ENCODE data around the gene LRP5.

LRP5 gene

DNA sequence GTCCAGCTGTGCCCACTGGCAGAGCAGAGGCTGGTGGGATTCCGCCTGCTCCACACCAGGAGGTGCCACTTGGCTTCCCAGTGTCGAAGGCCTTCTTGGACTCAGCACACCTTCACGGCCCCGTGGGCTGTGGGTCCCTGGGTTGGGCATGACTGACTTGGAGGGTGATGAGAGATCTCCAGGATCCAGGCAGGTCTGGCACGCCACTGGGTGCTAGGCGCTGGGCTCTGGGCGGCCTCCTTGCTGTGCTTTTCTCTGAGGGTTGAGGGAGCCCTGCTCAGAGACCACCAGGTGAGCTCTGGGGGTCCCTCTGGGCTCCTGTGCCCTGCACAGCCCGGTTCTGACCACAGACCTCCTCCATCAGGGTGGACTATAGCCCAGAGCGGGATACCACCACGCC is 12.3 kb downstream of the LRP5 start:
- no peak for DNase-seq (ENCODE audit: low read depth)
- TF ChIP-seq, protein P1, sequence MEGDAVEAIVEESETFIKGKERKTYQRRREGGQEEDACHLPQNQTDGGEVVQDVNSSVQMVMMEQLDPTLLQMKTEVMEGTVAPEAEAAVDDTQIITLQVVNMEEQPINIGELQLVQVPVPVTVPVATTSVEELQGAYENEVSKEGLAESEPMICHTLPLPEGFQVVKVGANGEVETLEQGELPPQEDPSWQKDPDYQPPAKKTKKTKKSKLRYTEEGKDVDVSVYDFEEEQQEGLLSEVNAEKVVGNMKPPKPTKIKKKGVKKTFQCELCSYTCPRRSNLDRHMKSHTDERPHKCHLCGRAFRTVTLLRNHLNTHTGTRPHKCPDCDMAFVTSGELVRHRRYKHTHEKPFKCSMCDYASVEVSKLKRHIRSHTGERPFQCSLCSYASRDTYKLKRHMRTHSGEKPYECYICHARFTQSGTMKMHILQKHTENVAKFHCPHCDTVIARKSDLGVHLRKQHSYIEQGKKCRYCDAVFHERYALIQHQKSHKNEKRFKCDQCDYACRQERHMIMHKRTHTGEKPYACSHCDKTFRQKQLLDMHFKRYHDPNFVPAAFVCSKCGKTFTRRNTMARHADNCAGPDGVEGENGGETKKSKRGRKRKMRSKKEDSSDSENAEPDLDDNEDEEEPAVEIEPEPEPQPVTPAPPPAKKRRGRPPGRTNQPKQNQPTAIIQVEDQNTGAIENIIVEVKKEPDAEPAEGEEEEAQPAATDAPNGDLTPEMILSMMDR (IDR thresholded peaks at IDR 0.05; ENCODE audit: insufficient read depth, low read depth, low read length, missing control alignments) = no peak
- H3K4me3 ChIP-seq (ENCODE audit: low read length) = no peak overlapping the region

DNA sequence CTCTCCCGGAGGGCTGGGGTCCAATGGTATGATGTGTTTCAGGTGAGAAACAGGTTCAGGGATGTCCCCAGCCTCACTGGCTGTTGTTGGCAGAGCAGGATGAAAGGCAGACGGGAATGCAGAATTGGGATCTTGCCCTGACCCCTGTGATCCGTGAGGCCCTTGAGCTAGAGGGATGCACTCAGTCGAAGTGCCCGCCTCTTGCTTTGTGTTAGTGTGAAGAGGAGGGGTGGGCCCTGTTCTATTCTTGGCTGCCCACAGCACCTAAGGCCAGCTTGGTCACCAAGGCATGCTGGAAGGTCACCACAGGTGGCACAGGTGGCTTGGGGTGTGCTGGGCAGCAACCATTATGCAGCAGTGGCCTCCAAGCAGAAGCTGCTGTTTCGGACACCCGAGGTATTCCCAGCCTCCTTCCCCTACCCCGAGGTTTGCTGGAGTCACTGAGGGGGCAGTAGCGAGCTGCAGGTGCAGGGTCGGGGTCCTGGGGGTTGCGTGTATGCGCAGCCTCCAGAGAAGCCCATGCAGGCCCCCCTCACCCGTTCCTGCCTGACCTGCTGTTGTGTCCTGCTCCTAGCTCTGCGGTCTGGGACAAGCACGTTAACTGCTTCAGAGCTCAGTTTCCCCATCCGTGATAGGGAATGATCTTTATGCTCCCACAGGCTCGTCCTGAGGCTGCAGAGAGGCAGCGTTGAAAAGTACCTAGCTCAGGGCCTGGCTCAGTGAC is 13.0 kb downstream of the LRP5 start:
- TF ChIP-seq, protein P1 (IDR thresholded peaks at IDR 0.05; ENCODE audit: insufficient read depth, low read depth, low read length, missing control alignments) = no peak
- no peak overlapping the region for H3K4me3 ChIP-seq (ENCODE audit: low read length)
- no peak for DNase-seq (ENCODE audit: low read depth)

DNA sequence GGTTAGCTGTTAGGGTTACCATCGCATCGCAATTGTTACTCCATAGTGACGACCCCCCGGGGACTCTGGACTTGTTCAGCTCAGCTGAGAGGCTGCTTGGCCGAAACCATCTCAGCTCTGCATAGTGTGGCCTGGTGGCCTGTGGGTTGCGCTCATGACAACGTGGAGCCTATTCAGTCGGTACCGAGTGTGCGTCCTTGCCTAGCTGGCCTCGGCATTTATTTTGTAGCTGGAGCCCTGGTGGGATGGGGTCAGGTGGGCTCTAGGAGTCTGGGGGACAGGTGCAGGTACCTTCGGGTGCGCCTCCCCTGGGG is 13.5 kb downstream of the LRP5 start:
- TF ChIP-seq, protein P1 (IDR thresholded peaks at IDR 0.05; ENCODE audit: insufficient read depth, low read depth, low read length, missing control alignments) = no peak
- no peak for DNase-seq (ENCODE audit: low read depth)
- no peak overlapping the region for H3K4me3 ChIP-seq (ENCODE audit: low read length)

DNA sequence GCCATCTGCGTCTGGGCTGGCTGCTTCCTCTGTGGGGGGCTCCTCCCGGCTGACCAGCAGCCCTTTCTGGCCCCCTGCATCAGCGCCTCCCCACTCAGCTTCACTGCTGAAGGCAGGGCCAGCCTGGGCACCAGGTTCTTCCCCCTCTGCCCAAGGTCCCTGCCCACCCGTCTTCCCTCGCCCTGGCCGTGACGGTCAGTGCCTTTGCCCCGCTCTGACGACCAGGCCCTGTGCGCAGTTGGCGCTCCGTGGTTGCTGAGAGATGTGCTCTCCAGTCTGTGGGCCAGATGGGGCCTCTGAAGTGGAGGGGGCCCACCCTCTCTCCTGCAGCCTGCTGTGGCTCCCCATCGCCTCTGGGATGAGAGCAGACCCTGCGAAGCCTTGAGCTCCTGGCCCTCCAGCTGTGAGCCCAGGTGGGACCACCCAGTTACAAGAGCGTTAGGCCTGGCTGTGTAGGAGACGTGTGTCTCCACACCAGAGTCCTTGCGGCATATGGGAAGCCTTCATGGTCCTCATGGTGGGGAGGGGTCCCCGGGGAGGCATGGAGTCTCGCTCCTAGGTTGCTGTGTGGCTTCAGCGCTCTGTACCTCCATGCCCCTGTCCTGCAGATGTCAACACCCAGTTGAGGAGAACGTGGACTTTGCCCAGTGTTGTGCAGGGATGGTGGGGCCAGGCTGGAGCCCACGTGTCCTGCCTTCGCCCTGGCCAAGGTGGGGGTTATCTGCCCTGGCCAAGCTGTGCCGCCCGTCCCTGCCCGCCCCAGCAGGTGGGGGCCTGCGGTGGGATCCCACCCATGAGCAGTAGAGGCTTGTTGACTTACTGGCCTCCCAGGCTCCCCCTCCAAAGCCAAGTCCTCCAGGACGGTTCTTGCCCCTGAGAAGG is 14.2 kb downstream of the LRP5 start:
- no peak overlapping the region for H3K4me3 ChIP-seq (ENCODE audit: low read length)
- no peak for DNase-seq (ENCODE audit: low read depth)
- TF ChIP-seq, protein P1 (IDR thresholded peaks at IDR 0.05; ENCODE audit: insufficient read depth, low read depth, low read length, missing control alignments) = no peak

DNA sequence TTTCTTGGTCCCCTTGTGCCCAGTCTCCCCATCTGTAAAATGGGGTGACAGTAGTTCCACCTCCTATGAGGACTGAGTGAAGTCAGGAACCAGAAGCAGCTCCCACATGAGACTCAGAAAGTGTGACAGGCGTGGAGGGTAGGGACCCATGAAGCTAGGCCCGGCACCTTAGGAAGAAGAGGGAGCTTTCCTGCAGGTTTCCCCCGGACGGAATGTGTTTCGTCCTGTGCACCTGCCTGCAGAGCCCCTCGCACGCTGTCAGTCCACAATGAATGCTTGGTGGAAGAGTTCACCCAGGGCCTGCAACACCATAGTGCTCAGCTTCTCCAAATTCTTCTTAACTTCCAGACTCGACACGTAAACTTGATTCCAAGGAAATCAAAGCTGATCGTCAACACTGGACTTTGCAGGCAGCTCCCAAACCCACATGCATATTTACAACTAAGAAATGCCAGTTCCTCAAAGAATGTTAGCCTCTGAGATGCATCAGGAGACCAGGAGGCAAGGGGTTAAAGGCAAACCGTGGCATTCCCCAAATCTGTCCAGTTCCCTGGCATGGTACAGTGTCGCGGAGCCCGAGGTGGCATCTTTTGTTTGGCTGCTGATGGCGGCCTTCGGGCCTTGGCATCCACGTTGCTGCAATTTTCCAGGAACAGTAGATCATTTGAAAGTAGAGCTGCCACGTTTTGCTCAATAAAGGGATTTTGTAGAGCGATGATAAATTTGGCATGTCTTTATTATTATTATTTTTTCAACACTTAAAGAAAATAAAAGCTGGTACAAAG is 15.4 kb downstream of the LRP5 start:
- H3K4me3 ChIP-seq (ENCODE audit: low read length) = no peak overlapping the region
- no peak for DNase-seq (ENCODE audit: low read depth)
- TF ChIP-seq, protein P1 (IDR thresholded peaks at IDR 0.05; ENCODE audit: insufficient read depth, low read depth, low read length, missing control alignments) = no peak

DNA sequence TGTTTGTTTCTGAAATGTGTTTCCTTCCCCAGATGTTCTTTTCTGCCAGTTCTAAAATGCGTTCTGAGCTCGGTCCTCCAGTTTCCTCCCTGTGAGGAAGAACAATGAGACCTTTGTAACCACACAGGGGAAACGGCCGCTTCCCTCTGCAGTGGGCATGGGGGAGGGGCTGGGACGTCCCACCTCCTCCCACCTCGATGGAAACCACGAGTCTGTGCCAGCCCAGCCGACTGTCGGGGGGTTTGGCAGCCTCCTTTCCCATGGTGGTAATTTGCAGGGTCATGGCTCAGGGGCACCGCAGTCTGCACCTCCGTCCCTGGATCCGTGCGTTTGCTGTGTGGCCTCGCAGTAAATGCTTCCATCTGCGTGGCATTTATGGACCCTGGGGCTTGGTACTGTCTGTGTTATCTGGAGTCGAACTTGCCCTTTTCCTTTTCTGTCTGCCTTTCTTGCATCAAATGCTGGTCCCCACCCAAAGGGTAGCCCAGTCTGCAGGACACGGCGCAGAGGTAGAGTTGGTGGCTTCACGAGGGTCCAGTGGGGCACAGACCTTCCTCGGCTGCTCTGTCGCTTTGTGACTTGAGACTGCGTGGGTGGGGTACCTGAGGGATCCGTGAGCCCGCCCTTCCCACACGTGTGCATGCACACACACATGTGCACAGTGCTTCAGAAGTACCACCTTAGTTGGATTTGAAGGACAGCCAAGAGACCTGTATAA is 16.1 kb downstream of the LRP5 start:
- TF ChIP-seq, protein P1 (IDR thresholded peaks at IDR 0.05; ENCODE audit: insufficient read depth, low read depth, low read length, missing control alignments) = no peak
- no peak for DNase-seq (ENCODE audit: low read depth)
- no peak overlapping the region for H3K4me3 ChIP-seq (ENCODE audit: low read length)

All from epithelial cell of esophagus (primary cell).